ENCODE data around the gene TAP1. TPM values are rescaled to one million over a fixed set of nuclear protein-coding genes. Genes with fewer than 3 reads are reported as not detected.
"Not testable (repeated sequence)": the region's sequence is repeated elsewhere in the genome, so short reads cannot be mapped to it uniquely, and the experiment has no call there.

TAP1 gene
- total and polyA plus RNA-seq, 2 experiments from 2014 or later, result 6.8 to 12.6 TPM

DNA sequence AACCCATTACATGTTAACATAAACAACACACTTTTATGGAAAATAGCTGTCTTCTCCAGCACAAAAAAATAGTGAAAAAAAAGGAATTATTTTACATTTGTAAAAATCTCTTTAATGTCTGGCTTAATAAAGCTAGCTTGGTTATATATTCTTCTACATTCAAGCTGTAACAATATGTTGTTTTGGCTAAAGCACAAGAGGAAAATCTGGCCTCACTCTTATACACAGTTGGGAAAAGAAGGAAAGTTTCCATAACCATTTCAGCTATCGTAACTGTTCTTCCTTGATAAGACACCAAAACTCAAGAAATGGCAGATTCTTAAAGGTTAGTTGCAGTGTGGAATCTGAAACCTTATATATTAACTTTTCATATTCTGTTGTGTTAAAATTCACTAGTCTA lies 44.3 kb downstream of the TAP1 start:
- no peaks in the 10 kb centered on the region for H3K9me3 ChIP-seq (ENCODE audit: low read depth)
- DNase-seq (ENCODE audit: low read depth in 1 of 2, low spot score in 1 of 2), result no peak
- no peaks in the 10 kb centered on the region for H3K36me3 ChIP-seq
- TF ChIP-seq, protein P1, sequence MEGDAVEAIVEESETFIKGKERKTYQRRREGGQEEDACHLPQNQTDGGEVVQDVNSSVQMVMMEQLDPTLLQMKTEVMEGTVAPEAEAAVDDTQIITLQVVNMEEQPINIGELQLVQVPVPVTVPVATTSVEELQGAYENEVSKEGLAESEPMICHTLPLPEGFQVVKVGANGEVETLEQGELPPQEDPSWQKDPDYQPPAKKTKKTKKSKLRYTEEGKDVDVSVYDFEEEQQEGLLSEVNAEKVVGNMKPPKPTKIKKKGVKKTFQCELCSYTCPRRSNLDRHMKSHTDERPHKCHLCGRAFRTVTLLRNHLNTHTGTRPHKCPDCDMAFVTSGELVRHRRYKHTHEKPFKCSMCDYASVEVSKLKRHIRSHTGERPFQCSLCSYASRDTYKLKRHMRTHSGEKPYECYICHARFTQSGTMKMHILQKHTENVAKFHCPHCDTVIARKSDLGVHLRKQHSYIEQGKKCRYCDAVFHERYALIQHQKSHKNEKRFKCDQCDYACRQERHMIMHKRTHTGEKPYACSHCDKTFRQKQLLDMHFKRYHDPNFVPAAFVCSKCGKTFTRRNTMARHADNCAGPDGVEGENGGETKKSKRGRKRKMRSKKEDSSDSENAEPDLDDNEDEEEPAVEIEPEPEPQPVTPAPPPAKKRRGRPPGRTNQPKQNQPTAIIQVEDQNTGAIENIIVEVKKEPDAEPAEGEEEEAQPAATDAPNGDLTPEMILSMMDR (IDR thresholded peaks at IDR 0.05; ENCODE audit: low read depth, low read length), result no peak
- H3K4me3 ChIP-seq, result no peak overlapping the region
- H3K27me3 ChIP-seq, result peaks cover 7% of the 10 kb centered on the region
- H3K27ac ChIP-seq, result no peak overlapping the region
- H3K4me1 ChIP-seq (ENCODE audit: low read depth), result no peaks in the 10 kb centered on the region

DNA sequence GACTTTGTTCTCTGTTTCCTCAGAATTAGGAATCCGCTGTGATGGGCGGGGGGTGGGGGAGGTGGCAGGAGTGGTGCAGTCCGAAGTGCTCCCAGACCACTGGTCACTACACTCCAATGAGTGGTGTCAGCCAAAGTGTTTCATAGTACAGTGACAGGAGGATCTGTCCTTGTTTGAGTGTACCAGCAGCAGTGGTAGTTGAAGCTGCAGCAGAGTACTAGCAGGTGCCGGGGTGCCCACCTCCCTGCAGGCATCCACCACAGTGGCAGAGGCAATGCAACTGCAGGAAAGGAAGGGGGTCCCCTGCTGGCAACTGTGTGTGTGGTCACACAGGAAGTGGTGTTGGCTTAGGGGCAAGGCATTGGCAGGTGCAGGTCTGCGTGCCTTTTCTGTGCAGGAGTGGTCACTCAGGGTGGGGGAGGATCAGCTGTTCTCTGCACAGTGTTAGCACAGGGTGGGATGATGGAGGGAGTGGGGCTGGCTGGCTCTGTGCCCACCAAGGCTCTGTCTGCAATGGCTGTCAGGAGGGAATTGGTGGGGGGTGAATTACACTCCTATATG lies 46.4 kb downstream of the TAP1 start:
- no peak overlapping the region for H3K27ac ChIP-seq
- H3K36me3 ChIP-seq, result no peaks in the 10 kb centered on the region
- TF ChIP-seq, protein P1 (IDR thresholded peaks at IDR 0.05; ENCODE audit: low read depth, low read length), result no peak
- no peaks in the 10 kb centered on the region for H3K4me1 ChIP-seq (ENCODE audit: low read depth)
- DNase-seq (ENCODE audit: low read depth in 1 of 2, low spot score in 1 of 2), result no peak
- H3K4me3 ChIP-seq, result no peak overlapping the region
- no peaks in the 10 kb centered on the region for H3K9me3 ChIP-seq (ENCODE audit: low read depth)
- H3K27me3 ChIP-seq, result peaks cover 4% of the 10 kb centered on the region

DNA sequence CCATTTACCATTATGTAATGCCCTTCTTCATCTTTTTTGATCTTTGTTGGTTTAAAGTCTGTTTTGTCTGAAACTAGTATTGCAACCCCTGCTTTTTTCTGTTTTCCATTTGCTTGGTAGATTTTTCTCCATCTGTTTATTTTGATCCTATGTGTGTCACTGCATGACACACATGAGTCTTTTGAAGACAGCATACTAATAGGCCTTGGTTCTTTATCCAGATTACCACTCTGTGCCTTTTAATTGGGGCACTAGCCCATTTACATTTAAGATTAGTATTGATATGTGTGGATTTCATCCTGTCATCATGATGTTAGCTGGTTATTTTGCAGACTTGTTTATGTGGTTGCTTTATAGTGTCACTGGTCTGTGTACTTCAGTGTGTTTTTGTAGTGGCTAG lies 48.1 kb downstream of the TAP1 start:
- H3K36me3 ChIP-seq; DNase-seq (ENCODE audit: low read depth in 1 of 2, low spot score in 1 of 2); H3K27me3 ChIP-seq; H3K4me1 ChIP-seq (ENCODE audit: low read depth); H3K4me3 ChIP-seq; H3K9me3 ChIP-seq (ENCODE audit: low read depth); H3K27ac ChIP-seq: not testable (repeated sequence)

DNA sequence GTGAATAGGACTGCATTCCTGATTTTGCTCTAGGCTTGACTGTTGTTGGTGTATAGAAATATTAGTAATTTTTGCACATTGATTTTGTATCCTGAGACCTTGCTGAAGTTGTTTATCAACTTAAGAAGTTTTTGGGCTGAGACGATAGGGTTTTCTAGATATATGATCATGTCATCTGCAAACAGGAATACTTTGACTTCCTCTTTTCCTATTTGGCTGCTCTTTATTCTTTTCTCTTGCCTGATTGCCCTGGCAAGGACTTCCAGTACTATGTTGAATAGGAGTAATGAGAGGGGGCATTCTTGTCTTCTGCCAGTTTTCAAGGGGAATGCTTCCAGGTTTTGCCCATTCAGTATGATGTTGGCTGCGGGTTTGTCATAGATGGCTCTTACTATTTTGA lies 50.1 kb downstream of the TAP1 start:
- Histone ChIP-seq H3K36me3 (no peaks in the 10 kb centered on the region), H3K27me3 (peaks cover 4% of the 10 kb centered on the region), H3K4me1 (ENCODE audit: low read depth) (no peaks in the 10 kb centered on the region), H3K9me3 (ENCODE audit: low read depth) (no peaks in the 10 kb centered on the region), H3K27ac (no peak overlapping the region), H3K4me3 (no peak overlapping the region)
- no peak for DNase-seq (ENCODE audit: low read depth in 1 of 2, low spot score in 1 of 2)
- TF ChIP-seq, protein P1 (IDR thresholded peaks at IDR 0.05; ENCODE audit: low read depth, low read length), result no peak

DNA sequence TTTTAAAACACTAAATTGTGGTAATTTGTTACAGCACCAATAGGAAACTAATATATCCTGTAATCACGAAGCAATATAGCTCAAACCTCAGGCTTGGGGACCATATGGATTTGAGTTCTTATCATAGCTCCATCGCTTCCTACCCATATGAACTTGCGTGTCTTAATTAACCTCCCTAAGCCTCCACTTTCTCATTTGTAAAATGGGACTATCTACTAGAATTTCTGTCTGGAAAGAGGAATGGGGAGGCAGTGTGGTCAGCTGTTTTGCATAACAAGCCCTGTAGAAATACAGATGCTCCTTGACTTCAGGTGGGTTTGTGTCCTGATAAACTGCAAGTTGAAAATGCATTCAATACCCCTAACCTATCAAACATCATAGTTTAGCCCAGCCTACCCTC lies 53.8 kb downstream of the TAP1 start:
- H3K4me1 ChIP-seq (ENCODE audit: low read depth), result no peaks in the 10 kb centered on the region
- no peaks in the 10 kb centered on the region for H3K9me3 ChIP-seq (ENCODE audit: low read depth)
- H3K4me3 ChIP-seq, result no peak overlapping the region
- TF ChIP-seq, protein P1 (IDR thresholded peaks at IDR 0.05; ENCODE audit: low read depth, low read length), result no peak
- no peak for DNase-seq (ENCODE audit: low read depth in 1 of 2, low spot score in 1 of 2)
- no peak overlapping the region for H3K27ac ChIP-seq
- H3K27me3 ChIP-seq, result peaks cover 9% of the 10 kb centered on the region
- no peaks in the 10 kb centered on the region for H3K36me3 ChIP-seq

DNA sequence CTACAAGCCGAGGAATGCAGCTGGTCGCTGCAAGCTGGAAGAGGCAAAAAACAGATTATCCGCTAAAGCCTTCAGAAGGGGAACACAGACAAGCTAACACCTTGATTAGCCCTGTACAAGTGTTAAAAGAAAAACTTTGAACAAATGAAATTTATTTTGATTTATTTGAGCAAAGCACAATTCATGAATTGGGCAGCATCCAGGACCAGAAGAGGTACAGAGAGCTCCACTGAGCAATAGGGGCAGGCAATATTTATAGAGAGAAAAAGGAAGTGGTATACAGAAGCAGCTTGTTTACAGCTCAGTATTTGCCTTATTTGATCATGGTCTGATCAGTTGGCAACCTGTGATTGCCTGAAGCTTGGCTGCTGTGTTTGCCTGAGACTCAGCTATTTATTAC lies 54.3 kb downstream of the TAP1 start:
- DNase-seq (ENCODE audit: low read depth in 1 of 2, low spot score in 1 of 2), result no peak
- Histone ChIP-seq H3K4me1 (ENCODE audit: low read depth) (no peaks in the 10 kb centered on the region), H3K27ac (no peak overlapping the region), H3K36me3 (no peaks in the 10 kb centered on the region), H3K9me3 (ENCODE audit: low read depth) (no peaks in the 10 kb centered on the region), H3K4me3 (no peak overlapping the region), H3K27me3 (peaks cover 12% of the 10 kb centered on the region)
- TF ChIP-seq, protein P1 (IDR thresholded peaks at IDR 0.05; ENCODE audit: low read depth, low read length), result no peak
